Measurements from ENCODE around the gene SLC16A1.

GRCh38 chr1:112982328-112982727 is 26.3 kb upstream of the SLC16A1 start:
- TF ChIP-seq CTCF (IDR thresholded peaks at IDR 0.05) (no peak), POLR2A (IDR thresholded peaks at IDR 0.05) (no peak)

Data from right lobe of liver (tissue), 4 donors.